PFSK-1 (cell line): ENCODE results near the gene HPS4.
A peak's percentile ranks its signal among the peaks of the same experiment; 100 is the strongest.

Source experiments
- FOXP2 ChIP-seq: optimal IDR thresholded peaks from 2 replicates; pipeline ENCODE3; 2011; ENCODE audit warnings: borderline replicate concordance, control low read depth, inconsistent platforms; ENCODE audit not compliant: insufficient read depth; ENCODE audit errors: extremely low read length, extremely low read depth
- POLR2AphosphoS5 ChIP-seq: IDR thresholded peaks from 2 replicates; pipeline ENCODE4 v1.6.1; 2012; ENCODE audit warnings: low read depth, mild to moderate bottlenecking, control low read depth, low read length, moderate library complexity
- REST ChIP-seq, 2 experiments: IDR thresholded peaks; 2 replicates each; pipeline versions ENCODE4 v1.6.1 to v1.8.0; 2011 to 2012; ENCODE audit warnings: low read depth in 2 of 2, low read length in 2 of 2, control low read depth in 1 of 2, inconsistent platforms in 1 of 2, mild to moderate bottlenecking in 1 of 2, moderate library complexity in 1 of 2; ENCODE audit not compliant: insufficient read depth in 1 of 2
- SIN3A ChIP-seq: IDR thresholded peaks from 2 replicates; pipeline ENCODE4 v1.6.1; 2012; ENCODE audit warnings: mild to moderate bottlenecking, low read length, moderate library complexity, borderline replicate concordance; ENCODE audit not compliant: insufficient read depth
- TAF1 ChIP-seq: IDR thresholded peaks from 2 replicates; pipeline ENCODE4 v1.6.1; 2012; ENCODE audit warnings: low read length, control low read depth, borderline replicate concordance; ENCODE audit not compliant: insufficient read depth

HPS4 gene

GRCh38 chr22:26426924-26427323 lies 56.7 kb downstream of the HPS4 start:
- no peak for TF ChIP-seq FOXP2
- no peak for TF ChIP-seq SIN3A
- no peak for TF ChIP-seq REST (IDR thresholded peaks at IDR 0.05; ENCODE audit: insufficient read depth in 1 of 2, low read depth in 2 of 2, low read length in 2 of 2)
- no peak for TF ChIP-seq POLR2AphosphoS5
- no peak for TF ChIP-seq TAF1

- no peak for TF ChIP-seq POLR2AphosphoS5
- TF ChIP-seq FOXP2 = no peak
- TF ChIP-seq SIN3A = no peak
- TF ChIP-seq REST (IDR thresholded peaks at IDR 0.05; ENCODE audit: insufficient read depth in 1 of 2, low read depth in 2 of 2, low read length in 2 of 2) = no peak
Observed at GRCh38 chr22:26418620-26419019, 65.0 kb downstream of the HPS4 start.

GRCh38 chr22:26417406-26417805 lies 66.2 kb downstream of the HPS4 start:
- TF ChIP-seq POLR2AphosphoS5 (no peak), SIN3A (no peak), FOXP2 (no peak), TAF1 (no peak), REST (IDR thresholded peaks at IDR 0.05; ENCODE audit: insufficient read depth in 1 of 2, low read depth in 2 of 2, low read length in 2 of 2) (no peak)

- TF ChIP-seq TAF1 = no peak
- TF ChIP-seq POLR2AphosphoS5 = no peak
- peak; percentile 72 to 84 for TF ChIP-seq REST (IDR thresholded peaks at IDR 0.05; ENCODE audit: insufficient read depth in 1 of 2, low read depth in 2 of 2, low read length in 2 of 2)
- no peak for TF ChIP-seq SIN3A
Observed at GRCh38 chr22:26416670-26417276, 66.8 kb downstream of the HPS4 start.

GRCh38 chr22:26416256-26416655 lies 67.3 kb downstream of the HPS4 start:
- TF ChIP-seq TAF1 (no peak), SIN3A (no peak), REST (IDR thresholded peaks at IDR 0.05; ENCODE audit: insufficient read depth in 1 of 2, low read depth in 2 of 2, low read length in 2 of 2) (no peak), POLR2AphosphoS5 (no peak), FOXP2 (no peak)
